SK-N-SH (cell line): ENCODE results near the gene PRSS58. TPM values are rescaled to one million over a fixed set of nuclear protein-coding genes. Genes with fewer than 3 reads are reported as not detected.

Experiments
- CTCF ChIA-PET: fragments of 300-600, 350-600 bp; formaldehyde crosslinking; extraction: SDS; loops from one replicate; lab custom pipeline; 2021; lab: Yijun Ruan, JAX
- POLR2A ChIA-PET: fragments of 350-600 bp; sonication (Branson Sonifier 250); formaldehyde crosslinking; extraction: SDS; loops from one replicate; lab custom pipeline; 2020; ENCODE audit warnings: antibody characterized with exemption, inconsistent platforms; lab: Yijun Ruan, JAX
- DNase-seq: peaks from one replicate; pipeline ENCODE4 v3.0.0; 2012
- H2AFZ ChIP-seq: fragments of 200-600 bp; sonication (generic); 2 replicates; pipeline ENCODE4 v1.8.1; 2016; ENCODE audit warnings: antibody characterized with exemption, mild to moderate bottlenecking, low read depth
- H3F3A ChIP-seq: fragments of 200-600 bp; sonication (generic); replicated peaks from 2 replicates; pipeline ENCODE3; 2016; ENCODE audit warnings: antibody characterized with exemption, mild to moderate bottlenecking; ENCODE audit not compliant: insufficient read depth
- H3K27ac ChIP-seq, 2 experiments: fragments of 200-500 bp in 1 of 2; fragments of 200-600 bp in 1 of 2; sonication (Bioruptor generic) in 1 of 2; sonication (generic), shearing (Covaris generic) in 1 of 2; 2 replicates each; pipeline versions ENCODE4 v1.5.1 to v1.6.1; 2014 to 2016; ENCODE audit warnings: low read depth in 2 of 2, inconsistent platforms in 1 of 2, low read length in 1 of 2, mild to moderate bottlenecking in 1 of 2, mixed read lengths in 1 of 2
- H3K27me3 ChIP-seq: fragments of 200-600 bp; sonication (generic), shearing (Covaris generic); 2 replicates; pipeline ENCODE4 v1.6.1; 2016; ENCODE audit warnings: mixed run types; ENCODE audit not compliant: insufficient read depth
- H3K36me3 ChIP-seq, 2 experiments: fragments of 200-500 bp in 1 of 2; fragments of 200-600 bp in 1 of 2; sonication (Bioruptor generic) in 1 of 2; sonication (generic) in 1 of 2; replicated peaks in 1 of 2; 2 replicates each; pipeline versions ENCODE3 to v1.5.1; 2014 to 2016; ENCODE audit warnings: low read length in 1 of 2, mild to moderate bottlenecking in 1 of 2; ENCODE audit not compliant: insufficient read depth in 2 of 2, control insufficient read depth in 1 of 2
- H3K4me1 ChIP-seq, 2 experiments: fragments of 200-500 bp in 1 of 2; fragments of 200-600 bp in 1 of 2; sonication (Bioruptor generic) in 1 of 2; sonication (generic), shearing (Covaris generic) in 1 of 2; 2 replicates each; pipeline versions ENCODE4 v1.5.1 to v1.6.1; 2014 to 2016; ENCODE audit warnings: low read depth in 1 of 2, low read length in 1 of 2, mixed run types in 1 of 2; ENCODE audit not compliant: insufficient read depth in 2 of 2, control insufficient read depth in 1 of 2
- H3K4me2 ChIP-seq: fragments of 200-600 bp; sonication (generic), shearing (Covaris generic); 2 replicates; pipeline ENCODE4 v1.6.1; 2017; ENCODE audit warnings: mixed run types
- H3K4me3 ChIP-seq, 2 experiments: fragments of 200-500 bp in 1 of 2; fragments of 200-600 bp in 1 of 2; sonication (Bioruptor generic) in 1 of 2; sonication (generic), shearing (Covaris generic) in 1 of 2; 2 replicates each; pipeline versions ENCODE4 v1.5.1 to v1.8.1; 2014 to 2016; ENCODE audit warnings: low read depth in 2 of 2, inconsistent platforms in 1 of 2, low read length in 1 of 2, mild to moderate bottlenecking in 1 of 2, mixed read lengths in 1 of 2, moderate library complexity in 1 of 2
- H3K79me2 ChIP-seq: fragments of 200-600 bp; sonication (generic); 2 replicates; pipeline ENCODE4 v1.8.1; 2017; ENCODE audit warnings: mild to moderate bottlenecking; ENCODE audit not compliant: insufficient read depth
- H3K9ac ChIP-seq: fragments of 200-600 bp; sonication (generic); 2 replicates; pipeline ENCODE4 v1.6.1; 2017; ENCODE audit warnings: mixed run types
- H3K9me2 ChIP-seq: fragments of 200-600 bp; sonication (generic); 2 replicates; pipeline ENCODE4 v1.6.1; 2017; ENCODE audit warnings: mixed run types
- H3K9me3 ChIP-seq: fragments of 200-600 bp; sonication (generic); 2 replicates; pipeline ENCODE4 v1.6.1; 2017; ENCODE audit warnings: mixed run types, mild to moderate bottlenecking, moderate library complexity
- H4K20me1 ChIP-seq: fragments of 200-600 bp; sonication (generic); 2 replicates; pipeline ENCODE4 v1.6.1; 2017; ENCODE audit warnings: mild to moderate bottlenecking, mixed run types; ENCODE audit not compliant: insufficient read depth
- ELF1 ChIP-seq: IDR thresholded peaks from 2 replicates; pipeline ENCODE4 v1.4.0; 2012
- EP300 ChIP-seq, 2 experiments: IDR thresholded peaks; 2 replicates each; pipeline versions ENCODE4 v1.4.0 to v1.6.1; 2012; ENCODE audit warnings: borderline replicate concordance in 1 of 2, low read depth in 1 of 2, low read length in 1 of 2
- EZH2phosphoT487 ChIP-seq: fragments of 200-600 bp; sonication (generic); IDR thresholded peaks from 2 replicates; pipeline ENCODE4 v1.6.1; 2017; ENCODE audit warnings: low read depth, mixed run types, mild to moderate bottlenecking, antibody characterized with exemption, moderate library complexity, borderline replicate concordance
- FOXJ3 ChIP-seq: sonication (generic); formaldehyde crosslinking; IDR thresholded peaks from 2 replicates; pipeline ENCODE4 v1.5.1; 2020; ENCODE audit warnings: mild to moderate bottlenecking, missing genetic modification reagents
- IRF3 ChIP-seq: fragments of 150-350 bp; IDR thresholded peaks from 2 replicates; pipeline ENCODE4 v1.6.1; 2016; ENCODE audit warnings: mild to moderate bottlenecking, low read depth, low read length
- MEF2A ChIP-seq: IDR thresholded peaks from 2 replicates; pipeline ENCODE4 v1.4.0; 2012; ENCODE audit warnings: low read depth, borderline replicate concordance
- POLR2AphosphoS5 ChIP-seq: IDR thresholded peaks from 2 replicates; pipeline ENCODE4 v1.6.1; 2012; ENCODE audit warnings: low read depth, low read length
- RAD21 ChIP-seq: IDR thresholded peaks from 2 replicates; pipeline ENCODE4 v1.6.1; 2012; ENCODE audit warnings: mild to moderate bottlenecking, low read length
- RCOR1 ChIP-seq: fragments of 150-350 bp; IDR thresholded peaks from 2 replicates; pipeline ENCODE4 v1.6.1; 2017; ENCODE audit warnings: antibody characterized with exemption, low read length
- RFX5 ChIP-seq: IDR thresholded peaks from 2 replicates; pipeline ENCODE4 v1.6.1; 2012; ENCODE audit warnings: mild to moderate bottlenecking, improper control_type of control experiment, low read length
- SMC3 ChIP-seq: IDR thresholded peaks from 2 replicates; pipeline ENCODE4 v1.6.1; 2012; ENCODE audit warnings: low read depth, low read length, improper control_type of control experiment
- TAF1 ChIP-seq: IDR thresholded peaks from 2 replicates; pipeline ENCODE4 v1.6.1; 2012; ENCODE audit warnings: low read depth, mild to moderate bottlenecking, low read length, moderate library complexity, borderline replicate concordance
- TCF12 ChIP-seq: IDR thresholded peaks from 2 replicates; pipeline ENCODE4 v1.4.0; 2012
- WGBS: methylation state at CpG from one replicate; pipeline ENCODE4 v1.1.6; 2017; ENCODE audit warnings: low lambda C conversion rate; 5-methylcytosine and 5-hydroxymethylcytosine counted together
- polyA plus RNA-seq, 3 experiments: library from polyadenylated mRNA; depleted of rRNA; stranded (reverse); fragments of >200 nt; gene quantifications; 2 replicates each; pipeline ENCODE4 v1.2.3, GENCODE V29; 2012
- TF ChIP-seq, protein P1 (sequence below): IDR thresholded peaks from 2 replicates; pipeline ENCODE4 v1.4.0; 2012; ENCODE audit warnings: low read depth

PRSS58 gene
- polyA plus RNA-seq, 1 of the 3 experiments (the other 2 are of a cell fraction) = not detected

GRCh38 chr7:142248166-142249160 lies 9.4 kb downstream of the PRSS58 start:
- Histone ChIP-seq H3K4me1 (no peaks in the 10 kb centered on the region), H3F3A (no peaks in the 10 kb centered on the region), H2AFZ (no peak overlapping the region), H3K9ac (no peak overlapping the region), H3K27me3 (peaks cover 34% of the 10 kb centered on the region; the same call in 1 of the 2 replicates), H3K4me3 (no peak overlapping the region), H3K9me3 (no peaks in the 10 kb centered on the region), H3K4me2 (no peak overlapping the region), H4K20me1 (no peaks in the 10 kb centered on the region), H3K36me3 (no peaks in the 10 kb centered on the region)
- CTCF ChIA-PET = no interaction called here
- no peak for DNase-seq
- TF ChIP-seq, protein P1, sequence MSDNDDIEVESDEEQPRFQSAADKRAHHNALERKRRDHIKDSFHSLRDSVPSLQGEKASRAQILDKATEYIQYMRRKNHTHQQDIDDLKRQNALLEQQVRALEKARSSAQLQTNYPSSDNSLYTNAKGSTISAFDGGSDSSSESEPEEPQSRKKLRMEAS = no peak
- TF ChIP-seq TCF12 (no peak), FOXJ3 (no peak), RCOR1 (no peak), POLR2AphosphoS5 (no peak), SMC3 (no peak), EZH2phosphoT487 (no peak), EP300 (IDR thresholded peaks at IDR 0.05; ENCODE audit: borderline replicate concordance in 1 of 2, low read depth in 1 of 2, low read length in 1 of 2) (no peak), MEF2A (no peak), IRF3 (no peak)
- TF ChIP-seq, all 33 proteins: peak for 0
- no peak overlapping the region for H3K27ac ChIP-seq
- WGBS = 15% methylated on average over 7 of the region's 7 CpGs
- POLR2A ChIA-PET = no interaction called here
- H3K79me2 ChIP-seq = no peaks in the 10 kb centered on the region
- H3K9me2 ChIP-seq = no peaks in the 10 kb centered on the region

- H3K27me3 ChIP-seq = peaks cover 45% of the 10 kb centered on the region; the same call in 1 of the 2 replicates
- H4K20me1 ChIP-seq = no peaks in the 10 kb centered on the region
- H3F3A ChIP-seq = no peaks in the 10 kb centered on the region
- DNase-seq = no peak
- no peak overlapping the region for H3K4me2 ChIP-seq
- POLR2A ChIA-PET = no interaction called here
- no peaks in the 10 kb centered on the region for H3K79me2 ChIP-seq
- H3K36me3 ChIP-seq = no peaks in the 10 kb centered on the region
- no peak overlapping the region for H3K9ac ChIP-seq
- H3K9me2 ChIP-seq = no peaks in the 10 kb centered on the region
- TF ChIP-seq RAD21 = no peak
- no peak for TF ChIP-seq RFX5
- TF ChIP-seq TAF1 = no peak
- TF ChIP-seq ELF1 = no peak
- CTCF ChIA-PET = no interaction called here
- 8% methylated on average over 10 of the region's 10 CpGs for WGBS
- H3K9me3 ChIP-seq = no peaks in the 10 kb centered on the region
- no peak overlapping the region for H3K27ac ChIP-seq
- H3K4me1 ChIP-seq = no peaks in the 10 kb centered on the region
- H2AFZ ChIP-seq = no peak overlapping the region
- H3K4me3 ChIP-seq = no peak overlapping the region
These were observed 14.0 kb downstream of the PRSS58 start for GRCh38 chr7:142243823-142244222.
